ENCODE data around the gene ARID3C.

ARID3C gene

DNA sequence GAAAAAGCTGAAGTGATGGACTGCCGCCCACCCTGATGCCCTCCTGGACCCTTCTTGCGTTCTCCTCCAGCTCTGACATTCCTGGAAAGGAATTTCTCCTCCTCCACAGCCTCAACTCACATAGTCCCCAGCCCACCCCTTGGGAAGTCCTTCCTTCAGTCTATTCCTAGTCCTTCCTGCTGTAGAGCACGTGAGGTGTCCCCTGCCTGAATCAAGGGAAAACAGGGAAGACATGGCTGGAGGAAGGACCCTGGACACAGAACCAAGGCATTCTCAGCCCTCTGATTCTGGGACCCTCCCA, 3.7 kb downstream of the ARID3C start:
- DNase-seq = no peak

DNA sequence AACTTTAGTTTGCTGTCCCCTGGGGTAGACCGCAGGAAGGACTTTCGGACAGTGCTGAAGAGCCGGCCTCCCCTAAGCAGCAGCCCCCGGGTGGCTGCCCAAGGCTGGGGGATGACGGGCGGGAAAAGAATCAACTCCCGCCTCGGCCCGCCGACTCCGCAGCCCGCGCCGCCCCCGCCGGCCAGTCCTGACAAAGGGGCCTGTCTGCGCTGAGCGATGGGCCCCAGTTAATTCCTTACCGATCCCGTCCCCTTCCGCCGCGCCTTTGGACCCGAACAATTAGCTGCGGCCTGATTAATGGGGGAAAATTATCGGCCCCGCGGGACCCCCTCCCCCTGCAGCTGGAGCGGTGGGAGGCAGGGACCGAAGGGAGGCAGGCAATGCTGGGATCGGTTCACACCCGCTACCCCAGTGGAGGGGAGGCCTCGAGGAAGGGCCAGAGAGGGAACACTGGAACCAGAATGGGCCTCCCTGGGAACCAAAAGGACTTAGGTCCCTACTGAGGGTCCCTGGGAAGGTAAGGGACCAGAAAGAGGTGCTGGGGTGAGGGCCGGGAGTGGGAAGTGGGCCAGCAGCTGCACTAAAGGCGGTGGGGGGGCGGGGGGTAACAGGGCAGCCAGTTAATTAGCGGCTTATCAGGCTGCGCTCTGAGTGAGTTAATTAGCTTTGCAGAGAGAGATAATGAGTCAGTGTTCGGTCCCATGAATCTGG, 4.2 kb downstream of the ARID3C start:
- no peak for DNase-seq

DNA sequence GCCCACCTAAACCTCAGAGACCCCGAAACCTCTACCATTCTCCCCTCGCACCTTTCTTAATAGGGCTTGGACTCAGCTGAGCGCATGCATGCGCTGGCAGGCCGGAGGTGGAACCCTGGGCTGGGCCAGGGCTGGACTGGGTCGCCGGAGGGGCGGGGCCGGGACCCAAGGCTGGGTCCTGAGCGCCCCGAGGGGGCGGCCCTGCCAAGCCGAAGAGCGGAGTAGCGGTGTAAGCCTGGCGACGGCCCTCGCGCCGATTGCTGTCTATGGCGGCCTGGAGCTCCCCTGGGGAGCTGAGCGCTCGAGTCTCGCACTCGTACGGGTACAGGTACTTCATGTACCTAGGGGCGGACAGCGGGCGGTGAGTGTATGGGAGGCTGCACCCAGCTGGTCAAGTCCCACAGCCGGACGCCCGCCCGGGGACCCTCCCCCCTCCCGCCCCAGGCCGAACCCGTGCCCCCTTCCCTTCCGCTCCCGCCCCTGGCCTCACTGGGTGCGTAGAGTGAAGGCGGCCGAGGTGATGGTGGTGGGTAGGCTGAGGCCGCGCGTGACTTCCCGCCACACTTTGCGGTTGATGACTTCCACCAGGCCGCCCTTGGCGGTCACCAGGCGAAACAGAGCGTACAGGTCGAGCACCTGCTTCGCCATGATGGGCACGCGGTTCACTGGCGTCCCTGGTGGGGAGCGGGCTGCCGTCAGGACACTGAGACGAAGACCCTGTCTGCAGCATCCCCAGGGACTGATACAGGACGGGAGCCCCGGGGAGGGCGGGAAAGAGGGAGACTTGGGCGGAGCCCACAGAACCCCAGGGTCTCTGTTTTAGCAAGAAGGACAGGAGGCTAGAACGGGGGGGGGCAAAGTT, 5.3 kb downstream of the ARID3C start:
- no peak for DNase-seq

DNA sequence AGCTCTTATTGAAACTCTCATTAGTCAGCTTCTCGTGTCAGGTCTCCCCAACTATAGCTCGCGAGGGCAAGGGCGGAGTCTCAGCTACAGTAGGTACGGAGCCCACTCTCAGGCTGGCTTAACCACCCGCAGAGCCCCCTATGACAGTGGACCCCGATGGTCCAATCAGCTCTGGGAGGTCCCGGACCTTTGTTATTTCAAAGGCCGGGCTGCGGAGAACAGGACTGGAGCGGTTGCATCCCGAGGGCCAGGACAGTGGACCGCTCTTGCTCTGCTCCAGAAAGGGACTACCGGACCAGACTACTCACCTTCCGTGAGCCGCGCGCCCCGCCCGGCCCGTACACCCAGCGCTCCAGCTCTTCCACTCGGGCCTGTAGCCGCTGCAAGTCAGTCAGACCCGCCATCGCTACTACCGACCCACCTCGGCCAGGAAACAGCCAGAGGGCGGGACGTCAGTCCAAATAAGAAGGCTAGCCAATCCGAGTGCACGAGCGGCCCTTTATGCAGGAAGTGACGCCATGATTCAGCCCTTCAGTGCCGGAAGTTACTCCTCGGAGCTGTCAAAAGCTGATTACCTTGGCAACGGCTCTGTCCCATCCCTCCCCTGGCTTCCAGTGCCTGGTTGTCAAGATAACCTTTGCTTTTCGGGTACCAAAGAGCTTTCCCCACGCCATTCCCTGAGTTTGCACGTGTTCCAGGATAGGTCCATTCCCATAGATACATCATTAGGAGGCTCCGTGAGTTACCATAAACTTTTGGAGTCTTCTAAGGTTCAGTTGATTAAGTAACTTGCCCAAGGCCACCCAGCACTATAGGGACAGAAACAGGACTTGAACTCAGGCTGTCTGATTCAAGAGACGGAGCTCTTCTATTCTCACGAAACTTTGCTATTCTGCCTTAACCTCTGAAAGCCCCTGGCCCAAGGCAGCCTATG, 8.5 kb downstream of the ARID3C start, which contains the start of gene DCTN3:
TSS of gene DCTN3 (minus strand) at position 435 of the 934 bp plus-strand sequence. CDS start at position 404, 31 bp downstream.
- DNase-seq = peak; percentile 15

DNA sequence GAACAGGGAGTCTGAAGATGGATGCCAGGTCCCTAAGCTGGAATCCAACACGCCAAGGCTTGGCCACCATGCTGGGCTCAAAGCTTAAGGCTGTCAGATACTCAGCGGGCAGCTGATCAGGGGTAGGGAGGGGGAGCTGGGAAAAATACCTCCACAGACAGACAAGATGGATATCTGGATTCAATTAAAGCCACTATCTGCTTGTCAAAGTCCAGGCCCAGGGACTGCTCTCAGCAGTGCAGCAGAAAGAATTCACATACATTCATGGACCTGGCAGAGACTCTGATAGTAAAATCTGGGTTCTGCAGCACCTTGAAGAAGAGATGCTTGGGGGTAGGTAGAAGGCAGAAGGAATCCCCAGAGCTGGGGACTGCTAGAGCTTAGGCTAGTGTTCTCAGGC, 13.7 kb downstream of the ARID3C start:
- DNase-seq = no peak

DNA sequence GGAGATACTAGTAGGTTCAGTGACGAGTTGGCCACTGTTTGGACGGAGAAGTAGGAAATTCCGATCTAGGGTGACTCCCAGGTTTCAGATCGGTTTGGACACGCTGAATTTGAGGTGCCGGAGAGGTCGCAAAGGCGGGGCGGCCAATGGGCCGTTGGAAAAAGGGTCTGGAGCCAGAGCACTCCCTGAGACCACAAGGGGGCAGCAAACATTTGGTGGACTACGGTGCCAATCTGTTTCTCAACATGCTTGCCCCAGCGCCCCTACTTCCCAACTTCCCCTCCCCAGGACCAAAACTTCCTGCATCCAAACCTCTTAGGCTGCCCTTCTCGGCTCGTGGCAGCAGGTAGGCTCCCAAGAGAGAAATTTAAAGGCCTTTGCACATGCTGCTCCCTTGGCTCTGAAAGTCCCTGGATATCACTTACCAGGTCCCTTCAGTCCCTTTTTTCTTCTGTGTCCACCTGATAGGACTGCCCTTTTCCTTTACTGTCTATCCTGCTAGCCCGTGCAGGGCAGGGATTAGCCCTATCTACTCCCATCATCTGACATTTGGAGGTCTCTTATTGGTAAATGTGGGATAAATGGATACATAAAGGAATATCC, 16.0 kb downstream of the ARID3C start:
- no peak for DNase-seq

DNA sequence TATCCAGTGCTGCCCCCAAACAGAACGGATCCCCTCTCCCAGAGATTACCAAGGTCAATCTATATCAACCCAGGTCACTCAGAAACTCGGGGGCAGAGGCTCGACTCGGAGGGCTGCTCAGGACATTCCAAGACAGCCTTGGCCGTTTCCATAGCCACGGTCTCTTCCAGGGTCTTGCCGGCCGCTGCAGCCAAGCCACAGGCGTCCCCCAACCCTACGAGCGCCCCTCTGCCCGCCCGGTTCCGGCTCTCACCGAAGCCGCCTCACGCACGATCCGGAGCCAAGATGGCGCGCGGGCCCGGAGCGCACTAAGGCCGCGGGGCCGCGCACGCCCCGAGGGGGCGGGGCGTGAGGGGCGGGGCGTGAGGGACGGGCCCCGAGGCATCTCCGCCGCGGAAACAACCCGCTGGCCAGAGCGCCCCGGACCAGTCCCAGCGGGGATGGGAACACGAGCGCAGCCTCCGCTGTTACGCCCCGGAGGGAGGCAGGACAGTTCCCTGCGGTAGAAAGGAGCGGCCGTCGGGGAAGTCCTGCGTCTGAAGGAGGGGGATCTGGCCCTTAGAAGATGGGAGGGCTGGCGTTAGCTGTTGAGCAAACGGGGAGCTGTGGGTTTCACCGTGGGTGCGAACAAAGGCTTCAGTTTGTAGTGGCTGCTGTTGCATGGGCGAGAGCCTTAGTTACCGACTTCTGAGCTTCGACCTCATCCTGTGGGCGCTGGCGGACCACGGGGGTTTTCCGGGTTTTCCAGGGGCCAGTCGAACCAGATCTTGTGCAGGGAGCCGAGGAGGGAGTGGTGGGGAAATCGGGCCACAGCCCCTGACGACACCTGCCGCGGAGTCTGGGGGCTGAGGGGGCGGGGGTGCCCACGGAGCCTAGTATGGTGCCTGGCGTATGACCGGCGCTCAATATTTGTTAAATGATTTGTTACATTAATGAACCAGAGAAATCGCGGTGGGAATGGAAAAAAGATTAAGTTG, 16.8 kb downstream of the ARID3C start, which contains the start of gene RPP25L:
TSS of gene RPP25L (minus strand) at position 287 of the 977 bp plus-strand sequence. CDS start 801 bp downstream, outside the sequence.
- DNase-seq = peak; percentile 25

DNA sequence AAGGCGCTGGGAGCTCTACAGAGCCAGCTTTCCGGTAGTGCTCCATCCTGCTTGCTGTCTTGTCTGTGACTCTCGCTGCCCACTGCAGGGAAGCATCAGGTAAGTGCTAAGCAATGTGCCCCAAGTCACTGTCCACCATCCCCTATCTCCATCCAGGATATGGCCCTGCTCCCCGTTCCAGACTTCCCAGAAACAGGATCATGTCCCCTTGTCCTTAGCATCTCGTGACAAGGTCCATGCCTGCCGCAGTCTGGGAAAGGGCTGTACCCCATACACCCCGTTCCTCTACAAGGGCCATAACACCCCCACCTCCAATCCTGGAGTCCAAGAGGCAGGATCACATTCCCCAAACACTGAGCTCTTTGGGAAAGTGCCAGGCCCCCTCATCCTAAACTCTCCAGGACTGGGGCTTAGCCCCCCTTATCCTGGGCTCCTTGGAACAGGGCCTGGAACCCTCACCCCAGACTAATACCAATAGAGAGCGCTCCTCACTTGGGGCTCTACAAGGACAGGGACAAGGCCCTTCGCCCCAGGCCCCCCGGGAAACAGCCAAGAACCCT, 17.5 kb downstream of the ARID3C start:
- no peak for DNase-seq

DNA sequence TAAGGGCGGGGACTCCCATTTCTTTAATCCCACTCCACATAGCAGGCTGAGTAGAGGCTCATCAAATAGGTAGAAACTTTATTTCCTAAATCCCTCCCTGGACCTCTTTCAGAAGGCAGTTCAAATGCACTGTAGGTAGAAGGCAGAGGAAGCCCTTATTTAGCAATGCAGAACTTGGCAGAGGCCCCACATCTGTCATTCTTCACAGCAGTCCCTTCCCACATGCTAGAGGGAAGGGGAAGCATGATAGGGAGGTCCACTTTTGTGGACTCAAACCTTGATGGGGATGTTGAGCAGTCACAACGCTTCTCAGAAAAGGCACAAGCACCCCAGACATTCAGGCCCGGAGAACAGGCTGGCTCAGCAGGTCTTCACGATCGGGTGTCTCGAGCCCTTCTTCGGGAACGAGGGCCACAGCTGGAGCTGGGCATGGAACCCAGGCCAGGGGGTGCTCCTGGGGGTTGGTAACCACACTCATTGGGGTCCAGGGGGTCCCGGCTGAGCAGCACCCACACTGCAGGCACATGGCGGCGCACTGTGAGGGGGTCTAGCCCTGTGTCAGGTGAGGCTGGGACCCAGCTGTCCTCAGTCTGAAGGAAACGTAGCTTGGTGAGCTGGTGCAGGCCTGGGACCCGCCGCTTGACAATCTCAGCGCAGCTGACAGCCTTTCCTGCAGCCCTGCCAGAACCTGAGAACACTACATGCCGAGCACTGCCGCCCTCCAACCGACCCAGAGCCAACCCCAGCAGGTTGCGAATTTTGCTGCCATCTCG, 18.2 kb downstream of the ARID3C start:
- DNase-seq = no peak

DNA sequence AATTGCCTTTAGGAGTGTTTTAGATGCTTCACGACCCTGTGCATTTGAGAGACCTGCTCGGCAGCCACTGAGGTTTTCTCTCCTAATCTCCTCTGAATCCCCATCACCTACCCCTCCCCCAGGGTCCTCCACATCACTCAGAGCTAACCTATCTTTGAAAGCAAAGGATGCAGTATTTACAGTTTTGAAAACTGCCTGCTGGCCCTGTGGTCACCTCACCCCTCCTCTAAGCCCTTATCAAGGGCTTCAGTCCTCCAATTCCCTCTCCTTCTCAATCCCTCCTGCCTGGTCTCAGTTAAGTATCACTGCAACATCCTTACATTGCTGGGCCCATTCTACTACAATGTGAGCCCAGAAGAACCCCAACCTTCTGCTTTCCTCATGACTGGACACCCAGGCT, 21.5 kb downstream of the ARID3C start:
- no peak for DNase-seq

DNA sequence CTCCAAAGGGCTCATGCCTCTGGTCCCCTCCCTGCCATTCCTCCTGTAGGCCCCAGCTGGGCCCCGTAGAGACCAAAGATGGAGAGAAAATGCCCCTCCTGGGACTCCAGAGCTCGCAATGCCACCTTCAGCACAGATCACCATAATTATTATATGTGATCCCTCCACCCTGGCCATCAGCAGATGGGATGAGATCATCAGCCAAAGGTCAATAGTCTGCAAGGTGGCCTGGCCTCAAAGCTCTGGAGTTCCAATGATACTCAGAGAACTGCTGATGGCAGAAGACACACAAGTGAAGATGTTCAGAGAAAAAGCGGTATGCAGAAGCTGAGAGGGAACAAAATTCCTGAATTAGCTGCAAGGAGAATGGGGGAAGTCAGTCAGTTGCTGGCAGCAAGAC, 22.0 kb downstream of the ARID3C start:
- no peak for DNase-seq

DNA sequence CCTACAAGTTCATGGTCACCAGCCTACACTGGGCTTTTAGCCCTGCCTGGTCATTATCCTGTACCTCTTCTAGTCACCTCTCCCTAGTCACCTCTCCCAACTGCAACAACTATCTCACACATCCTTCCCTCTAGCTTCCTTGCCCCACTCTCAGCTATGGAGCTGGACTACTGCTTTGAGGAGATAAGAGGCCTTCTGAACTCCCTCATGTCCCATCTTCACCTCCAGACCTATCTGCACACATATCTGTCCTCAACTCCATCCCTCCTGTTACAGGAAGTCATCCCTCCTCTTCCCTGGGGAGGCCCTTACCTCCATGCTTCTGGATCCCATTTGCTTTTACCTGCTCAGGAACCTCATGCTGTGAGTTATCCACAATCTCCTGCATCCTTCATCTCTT, 22.7 kb downstream of the ARID3C start:
- no peak for DNase-seq

DNA sequence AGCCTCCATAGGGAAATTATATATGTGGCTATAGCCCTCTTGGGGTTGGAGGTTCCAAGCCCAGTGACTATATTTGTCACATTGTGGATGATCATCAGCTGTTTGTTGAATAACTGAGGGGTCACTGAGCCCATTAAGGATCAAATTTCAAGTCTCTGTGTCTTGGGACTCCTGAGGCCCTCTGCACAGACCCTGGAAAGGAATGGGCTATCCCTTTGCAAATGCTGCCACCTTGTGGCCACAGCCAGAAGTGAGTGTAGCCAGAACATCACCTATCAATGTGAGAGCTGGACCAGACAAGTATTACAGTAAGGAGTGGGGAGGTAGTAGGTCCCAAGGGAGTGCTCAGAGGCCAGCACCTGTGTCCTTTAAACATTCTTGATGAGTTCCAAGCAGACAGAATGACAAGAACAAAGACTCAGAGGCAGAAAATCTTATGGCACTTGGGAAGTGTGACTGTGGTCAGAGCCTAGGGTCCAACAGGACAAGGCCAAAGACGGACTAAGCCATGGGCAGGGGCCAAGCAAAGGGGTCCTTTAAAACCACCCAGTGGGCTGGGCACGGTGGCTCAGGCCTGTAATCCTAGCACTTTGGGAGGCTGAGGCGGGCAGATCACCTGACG, 25.1 kb downstream of the ARID3C start:
- DNase-seq = no peak

DNA sequence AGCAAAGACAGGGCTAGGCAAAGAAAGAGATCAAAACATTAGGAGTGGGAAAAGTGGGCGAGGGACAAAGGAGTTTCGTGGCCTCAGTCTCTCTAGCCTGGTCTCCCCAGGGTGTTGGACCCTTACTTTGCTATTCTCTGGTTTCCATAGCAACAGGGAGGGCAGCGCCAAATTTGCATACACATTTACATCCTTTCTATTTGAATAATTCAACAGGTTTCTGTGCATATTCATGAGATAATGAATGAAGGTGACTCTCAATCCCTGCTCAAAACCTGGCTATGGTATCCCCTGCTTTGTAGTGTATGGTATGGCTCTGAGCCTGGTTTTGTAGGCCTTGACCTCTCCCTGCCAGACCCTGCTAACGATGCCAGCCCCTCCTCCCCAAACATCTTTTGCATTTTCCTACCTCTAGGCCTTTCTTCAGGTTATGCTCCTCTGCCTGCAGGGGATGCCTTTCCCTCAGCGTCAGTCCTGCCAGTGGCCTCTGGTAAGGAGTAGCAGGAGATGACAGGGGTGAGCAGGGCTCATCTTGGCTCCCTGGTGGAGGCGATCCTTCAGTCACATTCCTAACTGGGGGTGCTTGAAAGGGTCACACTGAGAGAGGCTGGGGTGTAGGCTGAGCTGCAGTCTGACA, 26.8 kb downstream of the ARID3C start:
- DNase-seq = no peak

DNA sequence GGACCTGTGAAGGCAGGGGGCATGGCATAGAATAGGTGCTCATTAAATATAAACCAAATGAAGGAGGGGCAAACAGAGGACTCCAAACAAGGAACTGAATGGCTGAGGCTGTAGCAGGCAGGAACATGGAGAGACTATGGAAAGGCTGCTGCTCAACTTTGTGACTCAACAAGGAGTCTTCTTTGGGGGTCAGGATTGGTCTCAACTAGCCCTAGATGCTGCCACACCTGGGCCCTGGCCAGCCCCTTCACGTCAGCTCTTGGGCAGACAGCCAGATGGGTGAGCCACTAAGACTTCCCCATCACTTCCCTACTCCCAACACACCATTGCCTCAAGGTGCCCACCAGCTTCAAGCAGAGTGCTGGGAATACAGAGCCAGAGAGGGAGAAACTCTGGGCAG, 28.0 kb downstream of the ARID3C start:
- no peak for DNase-seq

DNA sequence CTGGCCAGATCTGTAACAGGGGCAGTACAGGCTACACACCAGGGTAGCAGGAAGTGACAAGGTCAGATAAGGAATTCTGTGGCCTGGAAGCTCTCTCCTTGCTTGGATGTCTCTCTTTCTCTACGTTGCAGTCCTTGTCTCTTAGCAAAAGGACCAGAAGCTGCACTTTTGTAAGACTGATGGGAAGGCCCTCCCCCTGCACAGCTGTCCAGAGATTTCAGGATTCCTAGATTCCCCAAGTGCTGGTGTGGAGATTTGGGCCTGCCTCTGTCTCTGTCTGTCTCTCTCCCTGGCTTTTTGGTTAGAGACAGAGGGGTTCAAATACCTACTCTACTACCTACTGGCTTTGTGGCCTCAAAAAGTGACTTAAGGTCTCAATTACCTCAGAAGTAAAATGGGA, 29.3 kb downstream of the ARID3C start:
- DNase-seq = no peak

DNA sequence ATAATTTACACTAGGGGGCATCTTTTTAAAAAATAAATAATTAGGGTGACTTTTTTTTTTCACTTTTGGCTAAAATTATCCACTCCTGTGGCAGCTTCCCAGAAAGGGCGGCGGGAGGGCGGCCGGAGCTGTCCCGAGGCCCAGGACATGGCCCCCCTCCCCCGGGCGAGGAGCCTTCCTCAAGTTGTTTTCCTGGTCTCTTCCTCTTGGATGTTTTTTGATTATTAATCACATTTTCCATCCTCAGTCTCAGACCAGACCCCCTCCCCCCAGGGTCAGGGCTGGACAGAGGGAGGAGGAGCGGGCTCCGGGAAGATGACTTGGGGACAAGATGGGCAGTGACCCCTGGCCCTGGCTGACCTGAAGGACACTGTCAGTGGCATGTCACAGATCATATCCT, 34.7 kb downstream of the ARID3C start:
- DNase-seq = no peak

DNA sequence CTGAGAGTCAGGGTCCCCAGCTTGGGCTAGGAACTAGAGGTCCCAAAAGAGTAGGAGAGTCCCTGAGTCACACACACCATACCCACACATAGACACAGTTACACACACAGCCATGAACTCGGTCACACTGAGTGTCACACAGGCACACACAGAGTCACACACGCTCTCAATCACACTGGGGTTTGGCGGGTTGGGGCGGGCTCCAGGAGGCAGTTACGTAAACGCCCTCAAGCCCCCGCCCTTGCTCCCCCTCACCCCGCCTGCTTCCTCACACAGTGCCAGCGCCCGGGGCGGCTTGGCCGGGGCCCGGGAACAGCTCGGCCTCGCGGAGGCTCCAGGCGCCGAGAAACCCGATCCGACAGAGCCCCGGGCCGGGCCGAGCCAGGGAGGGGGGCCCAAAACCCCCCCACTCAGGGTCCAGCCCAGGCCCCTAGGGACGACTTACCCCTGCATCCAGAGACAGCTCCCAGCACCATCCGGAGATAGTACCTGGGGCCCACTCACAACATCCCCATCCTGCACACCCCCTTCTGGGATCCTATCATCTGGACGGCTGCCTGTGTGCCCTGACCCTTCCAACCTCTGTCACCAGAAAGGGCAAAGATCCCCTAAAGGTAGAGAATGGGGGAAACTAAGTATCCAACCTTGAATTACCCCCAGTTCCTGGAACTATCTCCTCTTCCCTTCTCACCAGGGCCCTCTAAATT, 35.8 kb downstream of the ARID3C start:
- no peak for DNase-seq
